ENCODE measurements around the gene MCOLN1. TPM values are rescaled to one million over a fixed set of nuclear protein-coding genes. Genes with fewer than 3 reads are reported as not detected.
"Not testable (repeated sequence)": the region's sequence is repeated elsewhere in the genome, so short reads cannot be mapped to it uniquely, and the experiment has no call there.

The MCOLN1 gene
- total RNA-seq, 2 experiments from 2014 or later = 17.7 to 18.8 TPM

DNA sequence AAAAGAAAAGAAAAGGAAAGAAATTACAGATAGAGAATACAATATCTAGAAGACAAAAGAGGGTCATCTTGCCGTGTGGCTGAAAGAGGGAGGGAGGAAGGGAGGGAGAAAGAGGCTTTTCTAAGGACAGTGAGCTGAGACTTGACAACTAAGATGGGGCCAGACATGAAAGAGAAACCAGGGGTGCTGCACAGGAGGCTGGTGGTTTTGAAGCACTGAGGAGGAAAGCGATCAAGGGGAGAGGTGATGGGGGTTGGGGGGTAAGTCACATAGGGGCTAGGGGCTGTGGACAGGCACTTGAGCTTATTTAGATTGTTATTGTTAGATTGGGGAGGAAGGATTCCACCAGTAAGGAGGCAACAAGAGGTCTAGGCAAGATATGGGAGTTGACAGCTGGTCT is 30.4 kb downstream of the MCOLN1 start:
- ChIA-PET POLR2A (no interaction called here), CTCF (interaction anchor here (0.7 to 3.3 kb wide), 2 partner anchors 16 to 327 kb away, joined by 3 to 13 read pairs; no protein-coding TSS in a partner anchor)

DNA sequence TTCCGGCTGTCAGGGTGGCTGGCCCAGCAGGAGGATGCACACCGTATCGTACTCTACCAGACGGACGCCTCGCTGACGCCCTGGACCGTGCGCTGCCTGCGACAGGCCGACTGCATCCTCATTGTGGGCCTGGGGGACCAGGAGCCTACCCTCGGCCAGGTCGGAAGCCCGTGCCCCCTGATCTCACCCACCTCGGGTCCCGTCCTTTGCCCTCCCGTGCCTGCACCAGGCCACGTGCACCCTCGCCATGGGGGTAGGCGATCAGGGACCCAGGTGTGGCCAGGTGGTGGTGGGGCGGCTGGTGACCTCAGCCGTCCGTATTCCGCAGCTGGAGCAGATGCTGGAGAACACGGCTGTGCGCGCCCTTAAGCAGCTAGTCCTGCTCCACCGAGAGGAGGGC is 32.1 kb downstream of the MCOLN1 start:
- POLR2A ChIA-PET = no interaction called here
- CTCF ChIA-PET = interaction anchor here (0.5 to 2.0 kb wide), 2 partner anchors 14 to 398 kb away, joined by 4 to 6 read pairs; no protein-coding TSS in a partner anchor

DNA sequence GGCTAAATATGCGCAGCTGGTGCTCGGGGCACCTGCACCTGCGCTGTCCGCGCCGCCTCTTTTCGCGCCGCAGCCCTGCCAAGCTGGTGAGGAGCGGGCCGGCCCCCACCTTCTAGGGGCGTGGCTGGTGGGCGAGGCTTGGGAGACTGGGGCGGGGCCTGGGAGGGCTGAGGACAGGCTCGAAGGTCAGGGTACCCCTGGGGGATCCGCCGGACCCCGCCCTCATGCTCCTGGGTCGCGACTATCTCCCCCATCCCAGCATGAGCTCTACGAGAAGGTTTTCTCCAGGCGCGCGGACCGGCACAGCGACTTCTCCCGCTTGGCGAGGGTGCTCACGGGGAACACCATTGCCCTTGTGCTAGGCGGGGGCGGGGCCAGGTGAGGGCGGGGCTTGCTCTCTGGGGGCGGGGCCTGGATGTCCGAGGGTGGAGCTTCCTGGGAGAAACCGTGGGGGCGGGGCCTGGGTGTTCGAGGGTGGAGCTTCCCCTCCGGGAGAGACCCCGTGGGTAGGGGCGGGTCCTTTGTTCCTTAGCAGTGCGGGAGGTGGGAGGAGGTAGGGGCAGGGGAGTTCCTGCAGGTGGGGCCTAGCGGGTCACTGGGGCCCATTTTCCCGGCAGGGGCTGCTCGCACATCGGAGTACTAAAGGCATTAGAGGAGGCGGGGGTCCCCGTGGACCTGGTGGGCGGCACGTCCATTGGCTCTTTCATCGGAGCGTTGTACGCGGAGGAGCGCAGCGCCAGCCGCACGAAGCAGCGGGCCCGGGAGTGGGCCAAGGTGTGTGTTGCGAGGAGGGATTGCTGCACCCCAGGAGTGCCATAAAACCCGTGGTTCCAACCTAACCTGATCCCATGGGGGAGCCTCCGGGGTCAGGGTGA is 32.8 kb downstream of the MCOLN1 start:
- POLR2A ChIA-PET = no interaction called here
- CTCF ChIA-PET = interaction anchor here (0.5 to 2.0 kb wide), 3 partner anchors 13 to 399 kb away, joined by 3 to 6 read pairs (median 4); partner anchors contain the start of gene PNPLA6

DNA sequence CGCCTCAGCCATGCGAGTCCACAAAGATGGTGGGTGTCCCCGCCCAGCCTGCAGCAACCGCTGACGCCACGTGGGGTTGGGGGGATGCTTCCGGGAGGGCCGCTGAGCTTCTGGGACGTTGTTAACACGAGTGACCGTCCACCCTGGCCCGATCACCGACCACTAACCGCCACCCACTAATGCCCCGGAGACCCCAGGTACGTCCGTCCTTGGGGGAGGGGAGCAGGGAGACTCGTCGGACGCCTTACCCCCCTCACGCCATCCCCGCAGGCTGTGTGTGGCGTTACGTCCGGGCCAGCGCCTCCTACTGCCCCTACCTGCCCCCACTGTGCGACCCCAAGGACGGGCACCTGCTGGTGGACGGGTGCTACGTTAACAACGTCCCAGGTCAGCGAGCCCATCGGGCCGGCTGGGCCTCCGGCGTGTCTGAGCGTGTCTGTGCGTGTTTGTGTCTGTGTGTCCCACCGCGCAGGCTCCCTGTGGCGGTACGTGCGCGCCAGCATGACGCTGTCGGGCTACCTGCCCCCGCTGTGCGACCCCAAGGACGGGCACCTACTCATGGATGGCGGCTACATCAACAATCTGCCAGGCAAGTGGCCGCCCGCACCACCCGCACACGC is 34.4 kb downstream of the MCOLN1 start:
- ChIA-PET POLR2A (no interaction called here), CTCF (interaction anchor here (0.7 kb wide), 2 partner anchors 112 to 207 kb away, joined by 3 read pairs; partner anchors contain the start of gene RETN)

DNA sequence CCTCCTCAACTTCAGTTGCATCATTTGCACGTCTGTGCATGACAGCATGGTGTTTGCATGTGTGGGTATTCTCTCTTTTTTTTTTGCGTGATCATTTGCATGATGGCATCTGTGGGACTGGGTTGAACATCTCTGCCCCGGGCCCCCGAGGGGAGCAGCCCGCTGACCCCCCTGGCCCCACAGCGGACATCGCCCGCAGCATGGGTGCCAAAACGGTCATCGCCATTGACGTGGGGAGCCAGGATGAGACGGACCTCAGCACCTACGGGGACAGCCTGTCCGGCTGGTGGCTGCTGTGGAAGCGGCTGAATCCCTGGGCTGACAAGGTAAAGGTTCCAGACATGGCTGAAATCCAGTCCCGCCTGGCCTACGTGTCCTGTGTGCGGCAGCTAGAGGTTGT is 36.2 kb downstream of the MCOLN1 start:
- ChIA-PET CTCF (interaction anchor here (2.8 kb wide), 1 partner anchor 9 kb away, joined by 11 read pairs; no protein-coding TSS in a partner anchor), POLR2A (interaction anchor here (0.6 kb wide), 1 partner anchor 24 kb away, joined by 3 read pairs; no protein-coding TSS in a partner anchor)

DNA sequence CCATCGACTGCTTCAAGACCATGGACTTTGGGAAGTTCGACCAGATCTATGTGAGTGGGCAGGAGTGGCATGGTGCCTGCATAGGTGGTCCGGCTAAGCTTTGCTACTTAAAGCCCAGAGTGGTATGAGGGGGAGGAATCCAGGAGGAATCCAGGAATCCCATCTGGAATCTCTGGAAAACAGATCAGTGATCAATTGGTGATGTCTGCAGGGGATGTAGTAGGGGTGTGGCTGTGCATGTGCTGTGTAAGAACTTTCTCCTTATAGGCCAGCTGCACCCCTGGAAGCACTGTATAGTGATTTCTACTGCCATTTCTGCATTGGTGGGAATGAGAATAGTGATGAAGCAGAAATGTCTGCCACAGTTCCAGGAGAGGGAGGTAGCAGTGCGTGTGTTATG is 36.7 kb downstream of the MCOLN1 start:
- POLR2A ChIA-PET = interaction anchor here (0.6 kb wide), 1 partner anchor 25 kb away, joined by 3 read pairs; no protein-coding TSS in a partner anchor
- CTCF ChIA-PET = interaction anchor here (0.9 to 2.8 kb wide), 2 partner anchors 9 to 93 kb away, joined by 3 to 11 read pairs; no protein-coding TSS in a partner anchor

DNA sequence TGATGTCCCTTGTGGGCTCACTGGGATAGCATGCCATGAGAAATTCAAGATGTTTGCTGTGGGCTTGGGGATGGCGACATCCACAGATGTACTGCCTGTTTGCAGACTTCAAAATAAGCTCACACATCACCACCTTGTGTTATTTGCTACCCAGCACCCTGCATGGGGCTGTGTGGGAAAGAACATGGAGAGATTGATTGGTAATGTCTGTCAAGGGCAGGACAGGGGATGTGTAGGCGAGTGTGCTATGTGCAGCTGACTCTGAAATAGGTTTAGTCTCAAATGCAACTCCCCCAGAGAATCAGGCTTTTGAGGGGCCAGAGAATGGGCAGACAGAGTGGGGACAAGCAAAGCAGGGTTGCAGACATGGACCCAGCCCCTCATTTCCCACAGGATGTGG is 37.8 kb downstream of the MCOLN1 start:
- CTCF ChIA-PET = interaction anchor here (2.8 kb wide), 1 partner anchor 8 kb away, joined by 11 read pairs; no protein-coding TSS in a partner anchor

DNA sequence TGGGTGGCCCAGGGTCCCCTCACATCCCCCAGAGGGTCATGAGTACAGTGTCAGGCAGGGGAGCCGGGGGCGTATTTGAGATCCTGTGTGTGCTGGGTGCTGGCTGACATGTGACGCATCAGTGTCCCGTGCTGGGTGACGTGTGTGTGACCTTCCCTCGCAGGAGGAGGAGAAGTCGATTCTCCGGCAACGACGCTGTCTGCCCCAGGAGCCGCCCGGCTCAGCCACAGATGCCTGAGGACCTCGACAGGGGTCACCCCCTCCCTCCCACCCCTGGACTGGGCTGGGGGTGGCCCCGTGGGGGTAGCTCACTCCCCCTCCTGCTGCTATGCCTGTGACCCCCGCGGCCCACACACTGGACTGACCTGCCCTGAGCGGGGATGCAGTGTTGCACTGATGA is 38.9 kb downstream of the MCOLN1 start:
- CTCF ChIA-PET = no interaction called here

More for the DNA sequence above, 37.8 kb downstream of the MCOLN1 start:
- POLR2A ChIA-PET = no interaction called here

DNA sequence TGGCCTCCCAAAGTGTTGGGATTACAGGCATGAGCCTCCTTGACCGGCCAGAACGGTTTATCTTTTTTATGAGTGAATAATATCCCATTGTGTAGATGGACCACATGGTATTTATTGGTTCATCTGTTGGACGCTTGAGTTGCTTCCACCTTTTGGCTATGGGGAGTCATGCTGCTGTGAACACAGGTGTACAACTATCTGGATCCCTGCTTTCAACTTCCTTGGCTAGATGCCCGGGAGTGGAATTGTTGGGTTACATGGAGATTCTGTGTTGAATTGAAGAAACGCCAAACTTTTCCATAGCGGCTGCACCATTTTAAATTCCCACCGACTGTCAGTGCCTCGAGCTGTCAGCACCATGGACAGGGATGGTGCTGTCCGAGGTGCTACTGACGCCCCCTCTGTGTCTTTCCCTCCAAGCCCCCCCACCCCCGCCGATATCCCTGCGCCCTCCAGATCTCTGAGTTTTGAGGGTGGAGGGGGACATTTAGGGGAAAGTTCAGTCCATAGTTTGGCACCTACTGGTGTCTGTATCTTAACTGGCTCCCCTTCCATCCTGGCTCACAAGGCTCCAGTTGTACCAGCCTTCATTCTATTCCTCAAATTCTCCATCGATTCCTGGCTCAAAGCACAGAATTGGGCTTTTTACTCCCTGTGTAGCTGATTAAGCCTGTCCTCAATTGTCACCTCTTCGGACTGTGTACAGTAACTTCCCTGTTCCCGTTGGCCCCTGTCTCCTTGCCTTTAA is 40.4 kb downstream of the MCOLN1 start:
- POLR2A ChIA-PET = no interaction called here

More for the DNA sequence above, 38.9 kb downstream of the MCOLN1 start:
- POLR2A ChIA-PET = no interaction called here

DNA sequence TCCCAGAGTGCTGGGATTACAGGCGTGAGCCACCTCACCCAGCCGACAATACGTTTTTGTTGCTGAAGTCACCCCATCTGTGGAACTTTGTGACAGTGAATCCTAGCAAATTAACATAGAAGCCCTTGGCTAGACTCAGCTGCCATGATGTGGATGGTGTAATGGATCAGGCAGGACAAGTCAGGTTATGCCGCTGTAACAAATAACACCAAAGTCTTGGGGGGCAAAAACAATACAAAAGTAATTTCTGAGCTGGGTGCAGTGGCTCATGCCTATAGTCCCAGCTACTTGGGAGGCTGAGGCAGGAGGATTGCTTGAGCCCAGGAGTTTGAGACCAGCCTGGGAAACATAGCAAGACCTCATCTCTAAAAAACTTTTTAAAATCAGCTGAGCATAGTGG is 42.4 kb downstream of the MCOLN1 start:
- POLR2A ChIA-PET = no interaction called here
- CTCF ChIA-PET = interaction anchor here (1.9 kb wide), 1 partner anchor 116 kb away, joined by 4 read pairs; the partner anchor contains the start of gene TRAPPC5

More for the DNA sequence above, 40.4 kb downstream of the MCOLN1 start:
- CTCF ChIA-PET = interaction anchor here (0.8 kb wide), 1 partner anchor 1654 kb away, joined by 3 read pairs; no protein-coding TSS in a partner anchor

DNA sequence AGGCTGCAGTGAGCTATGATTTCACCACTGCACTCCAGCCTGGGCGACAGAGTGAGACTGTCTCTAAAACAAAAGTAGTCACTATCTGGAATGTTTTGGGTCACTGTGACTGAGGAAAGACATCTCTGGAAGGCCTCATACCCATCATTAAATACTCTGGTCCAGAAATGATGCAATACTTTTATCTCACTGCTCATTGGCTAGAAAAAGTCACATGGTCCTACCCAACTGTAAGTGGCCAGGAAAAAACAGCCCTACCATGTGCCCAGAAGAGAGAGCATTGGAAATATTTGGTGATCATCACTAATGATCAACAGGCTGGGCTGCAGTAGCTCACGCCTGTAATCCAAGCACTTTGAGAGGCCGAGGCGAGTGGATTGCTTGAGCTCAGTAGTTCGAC is 42.9 kb downstream of the MCOLN1 start:
- ChIA-PET POLR2A (no interaction called here), CTCF (interaction anchor here (1.3 to 1.9 kb wide), 2 partner anchors 116 to 211 kb away, joined by 3 to 4 read pairs; partner anchors contain the start of gene TRAPPC5)

DNA sequence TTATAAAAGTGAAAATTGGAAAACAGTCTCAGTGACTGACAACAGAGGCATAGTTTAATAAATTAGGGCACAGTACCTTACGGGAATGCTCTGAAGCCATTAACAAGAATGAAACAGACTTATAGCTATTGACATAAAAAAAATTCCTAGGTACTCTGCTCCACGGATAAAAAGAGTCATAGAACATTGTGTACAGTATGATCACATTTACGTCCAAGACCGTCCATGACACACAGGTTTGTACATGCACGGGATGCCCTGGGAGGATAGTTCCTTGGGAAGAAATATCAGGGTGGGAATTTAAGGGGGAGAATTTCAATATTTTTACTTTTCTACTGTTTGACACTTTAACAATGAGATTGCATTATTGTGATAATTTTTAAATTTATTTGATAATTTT is 48.3 kb downstream of the MCOLN1 start:
- ChIA-PET CTCF (no interaction called here), POLR2A (no interaction called here)

DNA sequence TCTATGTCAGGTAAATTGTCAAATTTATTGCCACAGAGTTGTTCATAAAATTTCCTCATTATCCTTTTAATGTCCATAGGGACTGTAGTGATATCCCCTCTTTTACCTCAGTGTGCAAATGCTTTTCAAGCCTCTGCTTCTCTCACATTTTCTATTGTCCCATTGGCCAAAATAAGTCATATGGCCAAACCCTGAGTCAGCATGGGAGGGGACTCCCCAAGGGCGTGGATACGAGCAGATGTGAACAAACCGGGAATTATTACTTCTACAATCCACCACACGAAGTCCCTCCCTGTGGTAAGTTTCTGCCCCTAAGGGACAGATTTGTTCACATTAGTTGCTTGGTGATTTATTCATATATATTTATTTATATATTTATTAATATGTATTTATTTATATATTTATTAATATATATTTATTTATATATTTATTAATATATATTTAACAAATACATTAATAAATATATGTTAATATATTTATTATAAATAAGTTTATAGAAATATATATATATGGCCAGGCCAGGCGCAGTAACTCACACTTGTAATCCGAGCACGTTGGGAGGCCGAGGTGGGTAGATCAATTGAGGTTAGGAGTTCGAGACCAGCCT is 53.1 kb downstream of the MCOLN1 start:
- ChIA-PET CTCF (no interaction called here), POLR2A (no interaction called here)

DNA sequence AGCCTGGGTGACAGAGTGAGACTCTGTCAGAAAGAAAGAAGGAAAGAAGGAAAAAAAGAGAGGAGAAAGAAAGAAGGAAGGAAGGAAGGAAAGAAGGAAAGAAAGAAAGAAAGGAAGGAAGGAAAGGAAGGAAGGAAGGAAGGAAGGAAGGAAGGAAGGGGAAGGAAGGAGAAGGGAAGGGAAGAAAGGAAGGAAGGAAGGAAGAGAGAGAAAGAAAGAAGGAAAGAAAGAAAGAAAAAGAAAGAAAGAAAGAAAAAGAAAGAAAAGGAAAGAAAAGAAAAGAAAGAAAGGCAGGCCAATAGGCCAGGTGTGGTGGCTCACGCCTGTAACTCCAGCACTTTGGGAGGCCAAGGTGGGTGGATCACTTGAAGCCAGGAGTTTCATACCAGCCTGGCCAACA is 55.0 kb downstream of the MCOLN1 start:
- POLR2A ChIA-PET = interaction anchor here (0.6 kb wide), 1 partner anchor 10 kb away, joined by 5 read pairs; no protein-coding TSS in a partner anchor
- CTCF ChIA-PET = not testable (repeated sequence)

DNA sequence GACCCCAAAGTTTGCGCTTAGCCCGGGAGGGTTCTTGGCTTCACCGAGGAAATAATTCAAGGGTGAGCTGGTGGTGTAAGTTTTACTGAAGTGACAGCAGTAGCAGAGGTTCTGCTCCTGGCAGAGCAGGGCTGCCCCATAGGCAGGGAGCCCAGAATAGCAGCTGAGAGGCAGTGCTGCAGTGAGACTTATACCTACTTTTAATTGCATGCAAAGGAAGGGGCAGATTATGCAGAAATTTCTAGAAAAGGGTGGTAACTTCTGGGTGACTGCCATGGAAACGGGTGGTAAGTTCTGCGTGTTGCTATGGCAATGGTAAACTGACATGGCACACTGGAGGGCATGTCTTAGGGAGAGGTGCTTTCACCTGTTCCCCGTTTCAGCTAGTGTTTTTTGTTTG is 55.7 kb downstream of the MCOLN1 start:
- POLR2A ChIA-PET = no interaction called here

DNA sequence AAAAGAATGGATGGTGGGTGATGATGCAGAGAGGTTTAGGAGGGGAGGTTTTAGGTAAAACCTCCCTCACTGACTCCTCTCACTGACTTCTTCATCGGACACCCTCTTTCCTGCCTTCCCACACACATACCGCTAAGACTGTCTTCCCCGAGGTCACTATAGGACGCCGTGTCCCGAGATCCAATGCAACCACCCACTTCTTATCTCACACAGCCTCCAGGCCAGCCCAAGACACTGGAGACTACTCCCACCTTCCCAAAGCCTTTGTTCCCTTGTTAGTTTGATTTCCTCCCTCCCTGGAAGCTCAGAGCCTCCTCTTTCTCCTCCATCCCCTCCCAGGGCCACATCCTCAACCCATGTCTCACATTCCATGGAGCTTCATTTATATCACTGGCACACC is 56.8 kb downstream of the MCOLN1 start:
- ChIA-PET CTCF (interaction anchor here (1.4 kb wide), 1 partner anchor 11 kb away, joined by 3 read pairs; no protein-coding TSS in a partner anchor), POLR2A (no interaction called here)

More for the DNA sequence above, 55.7 kb downstream of the MCOLN1 start:
- CTCF ChIA-PET = interaction anchor here (0.6 kb wide), 1 partner anchor 198 kb away, joined by 4 read pairs; no protein-coding TSS in a partner anchor

DNA sequence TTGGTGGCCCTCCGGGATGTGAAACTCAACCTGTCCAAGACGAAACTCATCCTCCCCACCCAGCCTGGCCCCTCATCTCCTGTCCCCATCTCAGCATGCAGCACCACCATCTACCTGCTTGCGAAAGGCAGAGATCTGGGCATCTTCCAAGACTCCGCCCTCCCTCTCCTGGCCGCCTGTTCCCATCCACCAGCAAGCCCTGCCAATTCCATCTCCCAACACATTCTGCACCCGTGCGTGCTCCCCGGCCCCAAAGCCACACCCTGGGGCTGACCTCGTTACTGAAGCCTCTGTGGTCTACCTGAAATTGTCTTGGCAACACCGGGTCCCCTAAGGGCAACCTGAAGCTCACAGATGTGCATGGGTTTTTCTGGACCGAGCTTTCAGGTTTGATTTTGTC is 60.0 kb downstream of the MCOLN1 start:
- POLR2A ChIA-PET = no interaction called here
- CTCF ChIA-PET = interaction anchor here (1.4 kb wide), 1 partner anchor 14 kb away, joined by 3 read pairs; no protein-coding TSS in a partner anchor
